H54 (cell line): Measurements from ENCODE around the gene ITGB2.

Source experiments
- DNase-seq: peaks from one replicate; pipeline ENCODE4 v3.0.0; 2011; ENCODE audit warnings: low spot score, mixed read lengths; ENCODE audit not compliant: insufficient read length
- FAIRE-seq: peaks from 3 replicates; lab custom pipeline; 2011; peaks lifted over from hg19 to GRCh38; lab: Jason Lieb, UNC
- POLR2A ChIP-seq: IDR thresholded peaks from 2 replicates; pipeline ENCODE4 v1.6.1; 2011; ENCODE audit warnings: low read depth, mild to moderate bottlenecking, low read length

ITGB2 gene

DNA sequence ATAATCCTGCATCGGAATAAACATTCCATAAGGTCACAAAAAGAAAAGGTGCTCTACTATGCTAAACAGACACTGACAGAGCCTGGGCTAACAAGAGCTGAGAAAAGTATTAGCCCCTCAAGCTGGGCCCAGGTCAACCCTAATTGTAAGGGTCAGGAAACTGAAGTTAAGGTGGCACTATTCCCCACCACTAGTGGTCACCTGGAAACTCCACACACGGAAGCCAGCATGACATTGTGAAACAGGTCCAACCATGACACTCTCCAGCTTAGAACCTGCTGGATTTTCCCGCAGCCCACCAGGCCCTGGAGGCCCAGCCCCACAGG, 48.4 kb downstream of the ITGB2 start:
- DNase-seq (no peak), FAIRE-seq (no peak)
- no peak for TF ChIP-seq POLR2A

DNA sequence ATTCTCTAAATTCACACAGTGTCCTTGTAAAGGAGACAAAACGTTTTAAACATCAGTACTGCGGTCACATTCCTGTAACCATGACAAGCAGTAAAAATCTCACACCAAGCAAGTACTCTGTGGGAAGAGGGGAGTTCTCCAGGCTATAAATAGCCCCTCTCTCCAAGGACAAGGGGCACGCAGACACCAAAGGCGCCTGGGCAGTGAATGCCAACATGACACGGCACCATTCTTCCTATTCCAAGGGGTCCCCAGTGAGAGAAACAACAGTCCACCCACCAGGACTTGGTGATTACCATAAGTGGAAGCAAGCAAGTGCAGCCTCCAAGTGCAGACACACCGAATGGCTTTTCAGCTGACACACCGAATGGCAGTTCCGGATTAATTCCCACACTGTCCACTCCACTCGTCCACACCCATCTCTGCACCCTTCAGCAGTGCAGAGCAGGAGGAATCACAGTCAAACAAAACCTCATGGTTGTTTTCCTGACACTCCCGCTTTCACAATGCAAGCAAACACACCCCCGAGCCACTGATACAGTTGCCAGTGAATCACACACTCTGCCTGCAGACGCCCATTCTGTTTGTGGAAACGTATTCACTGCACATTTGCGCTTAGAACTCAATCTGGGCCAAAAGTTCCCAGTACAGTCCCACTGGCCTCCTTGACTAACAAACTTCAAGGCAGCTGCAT, 49.0 kb downstream of the ITGB2 start:
- DNase-seq (peak; percentile 90), FAIRE-seq (no peak)
- no peak for TF ChIP-seq POLR2A

GRCh38 chr21:44870748-44871495, 49.8 kb downstream of the ITGB2 start:
- TF ChIP-seq POLR2A, result no peak
- FAIRE-seq (no peak), DNase-seq (no peak)

GRCh38 chr21:44869781-44870747, 50.6 kb downstream of the ITGB2 start:
- no peak for TF ChIP-seq POLR2A
- DNase-seq (peak; percentile 95), FAIRE-seq (no peak)

- no peak for DNase-seq
- TF ChIP-seq POLR2A, result no peak
- no peak for FAIRE-seq
Observed at GRCh38 chr21:44868707-44869106, 52.0 kb downstream of the ITGB2 start.

DNA sequence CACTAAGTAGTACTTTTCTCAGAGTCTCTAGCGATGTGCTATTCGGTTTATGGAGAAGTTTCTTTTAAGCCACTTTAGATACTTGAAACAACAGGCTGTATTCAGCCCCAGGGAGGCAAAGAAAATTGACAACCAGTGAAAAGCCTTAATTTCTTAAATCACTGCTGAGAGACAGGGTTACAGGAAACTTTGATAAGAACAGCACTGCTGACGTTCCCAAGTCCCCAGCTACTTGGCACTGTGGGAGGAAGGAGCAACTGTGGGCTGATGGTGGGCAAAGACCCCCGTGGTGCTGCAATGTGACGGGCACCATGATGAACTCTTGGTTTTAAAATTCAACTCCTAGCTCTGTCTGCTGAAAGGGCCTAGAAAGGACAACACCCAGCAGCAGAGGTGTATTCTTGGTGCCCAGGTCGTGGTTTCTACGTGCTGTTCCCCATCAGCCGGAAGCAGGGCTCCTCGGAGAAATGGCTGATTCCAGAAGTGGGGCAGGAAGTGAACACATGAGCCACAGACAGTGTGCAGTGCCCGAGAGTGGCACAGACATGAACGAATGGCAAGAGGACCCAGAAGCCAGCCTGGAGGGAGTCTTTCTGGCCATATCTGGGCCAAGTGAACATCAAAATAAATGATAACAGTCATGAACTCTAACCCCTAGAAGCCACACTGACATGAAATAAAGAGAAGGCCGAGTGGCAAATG, 52.5 kb downstream of the ITGB2 start:
- TF ChIP-seq POLR2A, result no peak
- FAIRE-seq (no peak), DNase-seq (no peak)

DNA sequence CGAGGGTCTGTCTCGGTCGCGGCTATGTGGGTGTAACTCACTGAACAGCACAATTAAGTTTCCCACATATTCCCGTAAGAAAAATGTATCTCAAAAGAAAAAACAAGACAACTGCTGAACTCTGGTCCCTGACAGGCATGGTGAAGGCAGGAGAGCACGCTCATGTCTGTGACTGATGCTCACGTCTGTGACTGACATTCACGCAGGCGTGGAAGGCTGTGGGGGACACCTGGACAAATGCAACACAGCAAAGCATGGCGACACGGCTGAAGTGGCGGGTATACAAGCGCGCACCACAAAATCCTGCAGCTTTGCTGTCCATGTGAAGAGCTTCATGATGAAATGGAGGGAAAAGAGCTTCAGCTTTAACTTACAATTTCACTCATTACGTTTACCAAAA, 53.2 kb downstream of the ITGB2 start:
- no peak for FAIRE-seq
- no peak for DNase-seq
- no peak for TF ChIP-seq POLR2A

DNA sequence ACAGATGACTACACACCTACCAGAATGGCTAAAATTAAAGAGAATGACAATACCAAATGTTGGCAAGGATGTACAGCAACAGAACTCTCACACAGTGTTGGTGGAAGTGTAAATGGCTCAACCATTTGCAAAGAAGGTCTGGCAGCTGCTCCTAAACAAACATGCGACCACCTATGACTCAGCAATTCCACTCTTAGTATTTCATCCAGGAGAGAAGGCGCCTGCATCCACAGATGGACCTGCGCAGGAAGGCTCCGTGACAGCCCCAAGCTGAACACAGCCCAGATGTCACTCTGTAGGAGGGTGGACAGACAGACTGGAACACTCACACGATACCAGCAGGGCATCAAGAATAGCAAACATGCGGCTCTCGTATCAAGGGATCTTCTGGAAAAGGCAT, 53.9 kb downstream of the ITGB2 start:
- no peak for TF ChIP-seq POLR2A
- FAIRE-seq, result no peak
- no peak for DNase-seq

DNA sequence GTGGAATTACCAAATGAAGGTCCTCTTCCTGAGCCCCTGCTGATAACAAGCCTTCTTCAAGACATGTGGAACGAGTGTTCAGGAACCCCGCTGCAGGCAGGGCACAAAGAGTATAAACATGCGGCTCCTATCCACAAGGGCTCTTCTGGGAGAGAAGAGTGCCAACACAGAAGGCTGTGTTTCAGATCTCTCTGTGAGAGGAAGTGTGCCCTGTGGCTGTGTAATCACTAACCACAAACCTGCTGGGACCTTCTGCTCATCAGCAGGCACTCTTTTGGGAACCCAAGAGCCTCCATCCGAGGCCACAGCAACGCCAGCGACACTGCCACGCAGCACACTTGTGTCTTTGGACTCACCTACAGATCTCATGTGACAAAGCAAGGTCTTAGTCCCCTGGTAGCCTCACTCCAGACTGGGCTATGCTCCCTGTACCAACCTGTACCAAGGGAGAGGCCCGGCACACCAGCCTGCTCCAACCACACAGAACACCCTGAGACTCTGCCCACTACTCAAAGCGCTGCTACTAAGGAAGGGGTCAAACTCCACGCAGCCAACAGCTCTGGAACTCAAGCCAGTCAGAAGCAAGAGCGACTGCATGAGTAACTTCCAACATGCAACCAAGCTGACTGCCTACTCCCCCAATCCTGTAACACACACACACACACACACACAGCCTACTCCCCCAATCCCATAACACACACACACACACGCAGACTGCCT, 55.0 kb downstream of the ITGB2 start:
- TF ChIP-seq POLR2A, result no peak
- FAIRE-seq (no peak), DNase-seq (no peak)

GRCh38 chr21:44862869-44863685, 57.6 kb downstream of the ITGB2 start:
- DNase-seq (no peak), FAIRE-seq (no peak)
- no peak for TF ChIP-seq POLR2A

- DNase-seq (no peak), FAIRE-seq (no peak)
- no peak for TF ChIP-seq POLR2A
Observed at GRCh38 chr21:44858791-44859190, 61.9 kb downstream of the ITGB2 start.

GRCh38 chr21:44858291-44858690, 62.4 kb downstream of the ITGB2 start:
- no peak for TF ChIP-seq POLR2A
- DNase-seq (no peak), FAIRE-seq (no peak)
